ES-I3 (cell line): Measurements from ENCODE around the gene SLC22A25.
"Not testable (repeated sequence)": the region's sequence is repeated elsewhere in the genome, so short reads cannot be mapped to it uniquely, and the experiment has no call there.

Experiments
- H3K36me3 ChIP-seq: 2 replicates; pipeline ENCODE4 v1.6.1; 2013; ENCODE audit warnings: mild to moderate bottlenecking, low read length, control low read depth, moderate library complexity; ENCODE audit not compliant: insufficient read depth
- H3K4me1 ChIP-seq: 2 replicates; pipeline ENCODE4 v1.6.1; 2013; ENCODE audit warnings: mild to moderate bottlenecking, control low read depth, low read length; ENCODE audit not compliant: insufficient read depth
- H3K9ac ChIP-seq: 2 replicates; pipeline ENCODE4 v1.6.1; 2013; ENCODE audit warnings: low read depth, mild to moderate bottlenecking, low read length, moderate library complexity
- H3K9me3 ChIP-seq: 2 replicates; pipeline ENCODE4 v1.6.1; 2013; ENCODE audit warnings: mild to moderate bottlenecking, low read length, moderate library complexity; ENCODE audit not compliant: control insufficient read depth, insufficient read depth

Gene SLC22A25

GRCh38 chr11:63243533-63243932 is at the start of gene SLC22A25:
Gene SLC22A25 (minus strand): TSS chr11:63243599. CDS start chr11:63229652, 13,947 bp downstream.
- no peaks in the 10 kb centered on the region for H3K9me3 ChIP-seq
- H3K36me3 ChIP-seq, result no peaks in the 10 kb centered on the region
- H3K9ac ChIP-seq, result no peak within 1 kb of the TSS
- H3K4me1 ChIP-seq, result no peaks in the 10 kb centered on the region

DNA sequence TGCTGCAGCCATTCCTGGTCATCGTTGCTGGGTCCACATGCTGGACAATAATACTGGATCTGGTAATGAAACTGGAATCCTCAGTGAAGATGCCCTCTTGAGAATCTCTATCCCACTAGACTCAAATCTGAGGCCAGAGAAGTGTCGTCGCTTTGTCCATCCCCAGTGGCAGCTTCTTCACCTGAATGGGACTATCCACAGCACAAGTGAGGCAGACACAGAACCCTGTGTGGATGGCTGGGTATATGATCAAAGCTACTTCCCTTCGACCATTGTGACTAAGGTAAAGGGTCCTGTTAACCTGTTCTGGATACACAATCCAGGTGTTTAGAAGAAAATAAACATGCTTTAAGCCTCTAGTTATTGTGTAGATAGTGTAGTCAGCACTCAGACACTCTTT is 46.9 kb upstream of the SLC22A25 start:
- H3K9me3 ChIP-seq, result no peaks in the 10 kb centered on the region
- H3K9ac ChIP-seq, result no peak overlapping the region
- H3K36me3 ChIP-seq, result no peaks in the 10 kb centered on the region
- no peaks in the 10 kb centered on the region for H3K4me1 ChIP-seq

GRCh38 chr11:63289658-63290057 is 46.3 kb upstream of the SLC22A25 start:
- H3K36me3 ChIP-seq, result no peaks in the 10 kb centered on the region
- H3K9ac ChIP-seq, result no peak overlapping the region
- no peaks in the 10 kb centered on the region for H3K4me1 ChIP-seq
- no peaks in the 10 kb centered on the region for H3K9me3 ChIP-seq

GRCh38 chr11:63282579-63282978 is 39.2 kb upstream of the SLC22A25 start:
- no peaks in the 10 kb centered on the region for H3K36me3 ChIP-seq
- H3K4me1 ChIP-seq, result no peaks in the 10 kb centered on the region
- H3K9ac ChIP-seq, result no peak overlapping the region
- H3K9me3 ChIP-seq, result no peaks in the 10 kb centered on the region

DNA sequence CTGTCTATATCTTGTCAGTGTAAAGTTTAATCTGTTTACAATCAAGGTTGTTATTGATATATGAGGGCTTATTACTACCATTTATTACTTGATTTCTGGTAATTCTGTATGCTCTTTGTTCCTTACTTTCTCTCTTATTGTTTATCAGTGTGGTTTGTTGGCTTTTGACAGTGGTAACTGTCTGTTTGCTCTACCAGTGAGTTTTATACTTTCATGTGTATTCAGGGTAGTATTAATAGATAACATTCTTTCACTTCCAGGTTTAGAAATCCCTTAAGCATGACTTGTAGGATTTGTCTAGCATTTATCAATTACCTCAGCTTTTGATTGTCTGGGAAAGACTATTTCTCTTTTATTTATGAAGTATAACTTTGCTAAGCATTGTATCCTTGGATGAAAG is 37.5 kb upstream of the SLC22A25 start:
- H3K4me1 ChIP-seq, result no peaks in the 10 kb centered on the region
- no peaks in the 10 kb centered on the region for H3K9me3 ChIP-seq
- H3K36me3 ChIP-seq, result no peaks in the 10 kb centered on the region
- no peak overlapping the region for H3K9ac ChIP-seq

- Histone ChIP-seq H3K9ac (no peak overlapping the region), H3K36me3 (no peaks in the 10 kb centered on the region), H3K9me3 (no peaks in the 10 kb centered on the region), H3K4me1 (no peaks in the 10 kb centered on the region)
These were observed 34.0 kb upstream of the SLC22A25 start for GRCh38 chr11:63277345-63277943.

GRCh38 chr11:63274776-63275175 is 31.4 kb upstream of the SLC22A25 start:
- Histone ChIP-seq H3K4me1 (no peaks in the 10 kb centered on the region), H3K9me3 (no peaks in the 10 kb centered on the region), H3K36me3 (no peaks in the 10 kb centered on the region)

GRCh38 chr11:63273685-63274084 is 30.3 kb upstream of the SLC22A25 start:
- Histone ChIP-seq H3K36me3 (no peaks in the 10 kb centered on the region), H3K9ac (no peak overlapping the region), H3K4me1 (no peaks in the 10 kb centered on the region), H3K9me3 (no peaks in the 10 kb centered on the region)

More at GRCh38 chr11:63274776-63275175, 31.4 kb upstream of the SLC22A25 start:
- H3K9ac ChIP-seq, result no peak overlapping the region

DNA sequence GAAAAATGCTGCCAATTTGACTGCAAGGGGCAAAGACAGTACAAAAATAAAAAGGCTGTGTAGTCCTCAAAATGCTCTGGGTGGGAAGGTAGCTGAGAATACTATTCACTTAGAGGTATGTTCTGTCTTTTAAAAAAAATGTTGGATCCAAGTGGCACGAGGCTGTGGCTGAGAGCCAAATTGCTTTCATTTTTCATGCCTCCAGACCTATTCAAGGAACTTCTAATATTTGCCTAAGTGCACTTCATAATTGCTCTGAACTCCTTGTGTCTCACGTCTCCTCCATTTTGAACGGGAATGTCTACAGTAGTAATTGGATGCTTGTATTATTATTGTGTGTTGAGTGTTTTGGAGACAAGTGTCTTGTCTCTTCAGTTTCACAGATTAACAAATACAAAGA is 19.1 kb upstream of the SLC22A25 start:
- Histone ChIP-seq H3K36me3 (no peaks in the 10 kb centered on the region), H3K9me3 (no peaks in the 10 kb centered on the region), H3K4me1 (no peaks in the 10 kb centered on the region)

GRCh38 chr11:63251312-63251711 is 7.9 kb upstream of the SLC22A25 start:
- Histone ChIP-seq H3K9me3 (no peaks in the 10 kb centered on the region), H3K4me1 (no peaks in the 10 kb centered on the region), H3K9ac (no peak overlapping the region), H3K36me3 (no peaks in the 10 kb centered on the region; the same call in 1 of the 2 replicates)

More for the DNA sequence above, 19.1 kb upstream of the SLC22A25 start:
- no peak overlapping the region for H3K9ac ChIP-seq

GRCh38 chr11:63250162-63251050 is 7.0 kb upstream of the SLC22A25 start:
- Histone ChIP-seq H3K4me1 (no peaks in the 10 kb centered on the region), H3K9ac (no peak overlapping the region), H3K36me3 (no peaks in the 10 kb centered on the region; the same call in 1 of the 2 replicates), H3K9me3 (no peaks in the 10 kb centered on the region)

DNA sequence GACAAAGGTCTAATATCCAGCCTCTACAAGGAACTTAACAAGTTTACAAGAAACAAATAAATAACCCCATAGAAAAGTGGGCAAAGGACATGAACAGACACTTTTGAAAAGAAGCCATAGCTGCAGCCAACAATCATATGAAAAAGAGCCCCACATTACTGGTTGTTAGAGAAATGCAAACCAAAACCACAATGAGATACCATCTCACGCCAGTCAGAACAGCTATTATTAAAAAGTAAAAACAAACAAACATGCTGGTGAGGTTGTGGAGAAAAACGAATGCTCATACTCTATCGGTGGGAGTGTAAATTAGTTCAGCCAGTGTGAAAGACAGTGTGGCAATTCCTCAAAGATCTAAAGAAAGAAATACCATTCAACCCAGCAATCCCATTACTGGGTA is 5.6 kb upstream of the SLC22A25 start:
- Histone ChIP-seq H3K4me1 (no peaks in the 10 kb centered on the region), H3K9ac (no peak overlapping the region), H3K36me3 (no peaks in the 10 kb centered on the region; the same call in 1 of the 2 replicates), H3K9me3 (no peaks in the 10 kb centered on the region)

DNA sequence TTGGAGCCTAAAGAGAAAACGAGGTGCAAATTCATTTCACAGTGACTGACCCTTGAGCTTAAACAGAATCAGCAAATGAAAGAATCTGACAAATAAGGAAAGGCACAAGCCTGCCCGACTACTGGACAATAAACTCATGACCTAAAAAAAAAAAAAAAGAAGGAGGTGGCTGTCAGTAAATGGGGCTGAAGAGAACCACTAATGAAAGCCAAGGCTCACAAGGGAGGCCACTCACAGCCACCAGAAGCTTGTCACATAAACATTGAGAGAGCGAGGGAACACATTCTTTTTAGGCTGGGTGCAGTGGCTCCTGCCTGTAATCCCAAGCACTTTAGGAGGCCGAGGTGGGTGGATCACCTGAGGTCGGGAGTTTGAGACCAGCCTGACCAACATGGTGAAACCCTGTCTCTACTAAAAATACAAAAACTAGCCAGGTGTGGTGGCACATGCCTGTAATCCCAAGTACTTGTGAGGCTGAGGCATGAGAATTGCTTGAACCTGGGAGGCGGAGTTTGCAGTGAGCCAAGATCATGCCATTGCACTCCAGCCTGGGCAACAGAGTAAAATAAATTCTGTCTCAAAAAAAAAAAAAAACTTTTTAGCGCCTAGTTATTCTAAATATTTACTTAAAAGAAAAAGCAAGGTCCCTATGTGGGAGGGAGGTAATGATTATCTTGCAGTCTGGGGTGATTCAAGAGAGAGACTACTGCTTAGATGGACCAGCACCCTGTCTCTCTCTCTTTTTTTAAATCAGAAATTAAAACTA is 4.0 kb upstream of the SLC22A25 start:
- H3K9me3 ChIP-seq, H3K4me1 ChIP-seq, H3K36me3 ChIP-seq, H3K9ac ChIP-seq: not testable (repeated sequence)

DNA sequence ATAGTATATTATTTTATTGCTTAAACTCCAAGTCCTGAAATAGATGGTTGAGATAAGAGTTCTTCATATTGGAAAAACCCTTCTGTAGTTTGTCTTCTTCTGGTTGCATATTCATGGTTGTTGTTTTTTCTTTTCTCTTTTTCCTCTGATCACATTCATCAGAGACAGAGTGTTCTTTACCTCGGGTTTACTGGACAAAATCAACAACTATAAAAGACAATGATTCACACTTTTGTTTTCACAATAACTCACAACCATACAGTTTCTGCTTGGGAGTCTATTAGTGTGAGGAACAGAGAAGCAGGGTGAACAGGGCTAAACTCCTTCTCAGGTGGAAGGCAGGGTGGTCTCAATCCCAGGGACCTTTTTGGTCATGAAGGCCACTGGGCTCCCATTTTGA is 2.6 kb upstream of the SLC22A25 start:
- Histone ChIP-seq H3K9me3 (no peaks in the 10 kb centered on the region), H3K9ac (no peak overlapping the region), H3K36me3 (no peaks in the 10 kb centered on the region; the same call in 1 of the 2 replicates), H3K4me1 (no peaks in the 10 kb centered on the region)
